H1 (cell line): ENCODE results near the gene CCDC9B. TPM values are rescaled to one million over a fixed set of nuclear protein-coding genes. Genes with fewer than 3 reads are reported as not detected.

Experiments
- CTCF ChIA-PET: fragments of 300-600 bp; sonication (Branson Sonifier 250); formaldehyde crosslinking; loops from one replicate; lab custom pipeline; 2021; ENCODE audit not compliant: partially characterized antibody; lab: Charles Lee
- POLR2A ChIA-PET: fragments of 300-600 bp; sonication (Branson Sonifier 250); formaldehyde crosslinking; loops from one replicate; lab custom pipeline; 2021; ENCODE audit warnings: inconsistent platforms; ENCODE audit not compliant: partially characterized antibody; lab: Charles Lee
- DNase-seq, 2 experiments: peaks; one replicate each; pipeline versions ENCODE4 v3.0.0 to v3.0.0-alpha.2; 2010 to 2022; ENCODE audit warnings: low spot score in 2 of 2, low read depth in 1 of 2, mixed read lengths in 1 of 2
- FAIRE-seq: peaks from 2 replicates; lab custom pipeline; 2011; peaks lifted over from hg19 to GRCh38; lab: Jason Lieb, UNC
- H2AFZ ChIP-seq: 2 replicates; pipeline ENCODE4 v1.8.1; 2012; ENCODE audit warnings: low read length, inconsistent platforms
- H2AK5ac ChIP-seq: 2 replicates; pipeline ENCODE4 v1.6.1; 2013; ENCODE audit warnings: low read depth, low read length
- H2BK120ac ChIP-seq: replicated peaks from 2 replicates; pipeline ENCODE3; 2013; ENCODE audit warnings: low read depth, low read length, inconsistent platforms
- H2BK12ac ChIP-seq: 2 replicates; pipeline ENCODE4 v1.6.1; 2013; ENCODE audit warnings: low read depth, low read length
- H2BK15ac ChIP-seq: 2 replicates; pipeline ENCODE4 v1.6.1; 2013; ENCODE audit warnings: low read length
- H2BK20ac ChIP-seq: 2 replicates; pipeline ENCODE4 v1.6.1; 2013; ENCODE audit warnings: low read length
- H2BK5ac ChIP-seq: 2 replicates; pipeline ENCODE4 v1.6.1; 2013; ENCODE audit warnings: low read depth, low read length
- H3K14ac ChIP-seq: 2 replicates; pipeline ENCODE4 v1.6.1; 2013; ENCODE audit warnings: inconsistent platforms; ENCODE audit not compliant: insufficient read length
- H3K18ac ChIP-seq: 2 replicates; pipeline ENCODE4 v1.6.1; 2013; ENCODE audit warnings: low read length; ENCODE audit errors: extremely low read depth
- H3K23ac ChIP-seq: 2 replicates; pipeline ENCODE4 v1.6.1; 2013; ENCODE audit warnings: inconsistent platforms; ENCODE audit not compliant: insufficient read length
- H3K23me2 ChIP-seq: 2 replicates; pipeline ENCODE4 v1.6.1; 2013; ENCODE audit warnings: low read depth, low read length
- H3K27ac ChIP-seq: 2 replicates; pipeline ENCODE4 v1.6.1; 2011; ENCODE audit warnings: low read depth, low read length, inconsistent platforms
- H3K27me3 ChIP-seq, 4 experiments: replicated peaks in 1 of 4; 1 replicate in 1 of 4; 2 replicates in 3 of 4; pipeline versions ENCODE4 v1.6.1 to v1.8.1; 2011 to 2013; ENCODE audit warnings: low read length in 3 of 4, mild to moderate bottlenecking in 3 of 4, inconsistent platforms in 2 of 4, mixed read lengths in 2 of 4, moderate library complexity in 1 of 4; ENCODE audit not compliant: control insufficient read depth in 3 of 4, insufficient read depth in 3 of 4; ENCODE audit errors: extremely low read depth in 1 of 4
- H3K36me3 ChIP-seq, 4 experiments: 2 replicates each; pipeline versions ENCODE4 v1.6.1 to v1.8.1; 2011 to 2013; ENCODE audit warnings: mild to moderate bottlenecking in 4 of 4, low read length in 3 of 4, moderate library complexity in 2 of 4, control low read depth in 1 of 4, inconsistent platforms in 1 of 4; ENCODE audit not compliant: insufficient read depth in 4 of 4, control insufficient read depth in 2 of 4
- H3K4ac ChIP-seq: replicated peaks from 2 replicates; pipeline ENCODE3; 2013; ENCODE audit warnings: low read length, low read depth, mixed read lengths, inconsistent platforms; ENCODE audit not compliant: insufficient read length
- H3K4me1 ChIP-seq, 4 experiments: replicated peaks in 1 of 4; 1 replicate in 1 of 4; 2 replicates in 3 of 4; pipeline versions ENCODE4 v1.6.1 to v1.8.1; 2011 to 2013; ENCODE audit warnings: low read length in 3 of 4, inconsistent platforms in 2 of 4, mixed read lengths in 1 of 4; ENCODE audit not compliant: insufficient read depth in 4 of 4, control insufficient read depth in 3 of 4
- H3K4me2 ChIP-seq, 2 experiments: 2 replicates each; pipeline versions ENCODE4 v1.6.1 to v1.8.1; 2011 to 2013; ENCODE audit warnings: low read depth in 2 of 2, low read length in 2 of 2, control low read depth in 1 of 2, inconsistent platforms in 1 of 2, mild to moderate bottlenecking in 1 of 2; ENCODE audit not compliant: insufficient read depth in 1 of 2
- H3K4me3 ChIP-seq, 4 experiments: fragments of 200-600, 300-600 bp in 1 of 4; sonication (generic), shearing (Covaris generic), sonication (Bioruptor Twin) in 1 of 4; 2 replicates each; pipeline versions ENCODE4 v1.5.1 to v1.8.1; 2011 to 2016; ENCODE audit warnings: low read length in 4 of 4, low read depth in 3 of 4, control low read depth in 2 of 4, inconsistent platforms in 2 of 4, mild to moderate bottlenecking in 2 of 4, mixed read lengths in 1 of 4, moderate library complexity in 1 of 4; ENCODE audit not compliant: insufficient read depth in 2 of 4; ENCODE audit errors: extremely low read depth in 1 of 4
- H3K56ac ChIP-seq: replicated peaks from 2 replicates; pipeline ENCODE3; 2013; ENCODE audit warnings: low read depth, mild to moderate bottlenecking, mixed read lengths, low read length, inconsistent platforms; ENCODE audit not compliant: insufficient read length
- H3K79me1 ChIP-seq: 2 replicates; pipeline ENCODE4 v1.6.1; 2013; ENCODE audit warnings: low read depth, low read length, control low read depth
- H3K79me2 ChIP-seq, 2 experiments: 2 replicates each; pipeline versions ENCODE4 v1.6.1 to v1.8.1; 2012 to 2013; ENCODE audit warnings: low read length in 2 of 2, mild to moderate bottlenecking in 2 of 2, inconsistent platforms in 1 of 2; ENCODE audit not compliant: insufficient read depth in 2 of 2, control insufficient read depth in 1 of 2
- H3K9ac ChIP-seq, 4 experiments: replicated peaks in 1 of 4; 1 replicate in 1 of 4; 2 replicates in 3 of 4; pipeline versions ENCODE4 v1.6.1 to v1.8.1; 2011 to 2013; ENCODE audit warnings: low read depth in 3 of 4, low read length in 3 of 4, control low read depth in 2 of 4, mild to moderate bottlenecking in 2 of 4, moderate library complexity in 2 of 4, inconsistent platforms in 1 of 4; ENCODE audit errors: extremely low read depth in 1 of 4
- H3K9me3 ChIP-seq, 2 experiments: 2 replicates each; pipeline versions ENCODE4 v1.6.1 to v1.8.1; 2012 to 2013; ENCODE audit warnings: mild to moderate bottlenecking in 2 of 2, moderate library complexity in 2 of 2, control low read depth in 1 of 2, inconsistent platforms in 1 of 2, low read depth in 1 of 2, low read length in 1 of 2, mixed read lengths in 1 of 2; ENCODE audit not compliant: insufficient read depth in 2 of 2
- H4K20me1 ChIP-seq, 2 experiments: replicated peaks in 1 of 2; 2 replicates each; pipeline versions ENCODE3 to v1.8.1; 2011 to 2013; ENCODE audit warnings: inconsistent platforms in 2 of 2, low read length in 2 of 2, mild to moderate bottlenecking in 1 of 2; ENCODE audit not compliant: insufficient read depth in 2 of 2, control insufficient read depth in 1 of 2
- H4K5ac ChIP-seq: 2 replicates; pipeline ENCODE4 v1.6.1; 2013; ENCODE audit warnings: low read length, low read depth, mixed read lengths, inconsistent platforms; ENCODE audit not compliant: insufficient read length
- H4K8ac ChIP-seq: 2 replicates; pipeline ENCODE4 v1.8.0; 2013; ENCODE audit warnings: mild to moderate bottlenecking, moderate library complexity, low read length, inconsistent platforms; ENCODE audit not compliant: insufficient read depth; ENCODE audit errors: extremely low read depth
- H4K91ac ChIP-seq: replicated peaks from 2 replicates; pipeline ENCODE3; 2013; ENCODE audit warnings: low read length, mixed read lengths, inconsistent platforms; ENCODE audit not compliant: insufficient read length
- CHD1 ChIP-seq: IDR thresholded peaks from 2 replicates; pipeline ENCODE4 v1.6.1; 2012; ENCODE audit warnings: low read depth, low read length, improper control_type of control experiment
- EP300 ChIP-seq, 2 experiments: IDR thresholded peaks; 1 replicate in 1 of 2; 2 replicates in 1 of 2; pipeline ENCODE4 v1.6.1; 2011 to 2012; ENCODE audit warnings: low read depth in 2 of 2, low read length in 2 of 2, mild to moderate bottlenecking in 2 of 2, borderline replicate concordance in 1 of 2, inconsistent platforms in 1 of 2, moderate library complexity in 1 of 2
- KDM5A ChIP-seq: fragments of 200-600 bp; IDR thresholded peaks from 2 replicates; pipeline ENCODE4 v1.7.1; 2012; ENCODE audit warnings: mild to moderate bottlenecking, low read length, inconsistent platforms, mixed read lengths
- MAX ChIP-seq: IDR thresholded peaks from 2 replicates; pipeline ENCODE4 v1.6.1; 2012; ENCODE audit warnings: inconsistent platforms
- WGBS, 2 experiments: shearing (Covaris generic) in 1 of 2; methylation state at CpG; one replicate each; pipeline versions ENCODE4 v1.1.6 to v1.1.7; 2013 to 2015; ENCODE audit warnings: low lambda C conversion rate in 2 of 2, mixed read lengths in 2 of 2, inconsistent platforms in 1 of 2, low coverage in 1 of 2, missing lambda C conversion rate in 1 of 2; ENCODE audit not compliant: insufficient replicate concordance in 2 of 2, insufficient coverage in 1 of 2, insufficient read length in 1 of 2; ENCODE audit errors: extremely low coverage in 1 of 2, missing lambda C conversion rate in 1 of 2; 5-methylcytosine and 5-hydroxymethylcytosine counted together
- polyA plus RNA-seq, 7 experiments: library from polyadenylated mRNA; depleted of rRNA in 3 of 7; stranded (reverse) in 5 of 7; unstranded in 2 of 7; fragments of >200 nt in 5 of 7; fragments of 200-250 nt in 2 of 7; gene quantifications; 1 replicate in 5 of 7; 2 replicates in 1 of 7; 4 replicates in 1 of 7; pipeline versions ENCODE4 v1.2.1 to v1.2.3, GENCODE V29; 2011 to 2013; ENCODE audit warnings: missing spikeins in 2 of 7, mixed read lengths in 2 of 7
- total RNA-seq: library from RNA; stranded (reverse); fragmentation: NEBNext Ultra II Directional; extraction: Animal tissue kit (Norgen Biotek cat#: 25700); gene quantifications from 2 replicates; pipeline ENCODE4 v1.2.1, GENCODE V29; 2021

Gene CCDC9B
- total and polyA plus RNA-seq, 2 of the 8 experiments (the other 6 are each of a cell fraction or from before 2014, with no cell fraction given): 0.45 to 0.78 TPM

- H3K79me1 ChIP-seq: no peaks in the 10 kb centered on the region
- no peak overlapping the region for H3K9ac ChIP-seq
- no peak overlapping the region for H4K8ac ChIP-seq
- H2BK12ac ChIP-seq: no peak overlapping the region
- no peaks in the 10 kb centered on the region for H3K36me3 ChIP-seq
- H3K4me3 ChIP-seq: no peak overlapping the region
- TF ChIP-seq MAX (no peak), EP300 (IDR thresholded peaks at IDR 0.05; ENCODE audit: borderline replicate concordance in 1 of 2, low read depth in 2 of 2, low read length in 2 of 2) (no peak), KDM5A (no peak), CHD1 (no peak)
- ChIA-PET CTCF (interaction anchor here (0.7 to 16.2 kb wide), 12 partner anchors 11 to 192 kb away, joined by 3 to 518 read pairs (median 7); partner anchors contain the start of genes ANKRD63, CCDC9B, INAFM2 and PLCB2), POLR2A (interaction anchor here (1.0 to 1.4 kb wide), 2 partner anchors 10 to 57 kb away, joined by 4 to 5 read pairs; no protein-coding TSS in a partner anchor)
- peaks cover under 1 to 16% (median 9%) of the 10 kb centered on the region in 4 experiments; a peak in 6 of 7 replicates for H3K27me3 ChIP-seq
- 0 out of 2 replicates have a peak overlapping the region, but pooled peaks have one; percentile 9 for H2BK5ac ChIP-seq
- H3K14ac ChIP-seq: no peak overlapping the region
- no peak for FAIRE-seq
- no peak overlapping the region for H3K4ac ChIP-seq
- H3K23ac ChIP-seq: no peak overlapping the region
- DNase-seq: no peak
- no peaks in the 10 kb centered on the region for H3K79me2 ChIP-seq
- H4K91ac ChIP-seq: no peak overlapping the region
- H2AFZ ChIP-seq: no peak overlapping the region
- no peak overlapping the region for H2AK5ac ChIP-seq
- 0 out of 4 replicates have a peak, but pooled peaks cover 0 to 3% of the 10 kb centered on the region in 2 experiments for H3K9me3 ChIP-seq
- no peak overlapping the region for H3K56ac ChIP-seq
- no peak overlapping the region for H3K18ac ChIP-seq
- H3K4me2 ChIP-seq: no peak overlapping the region
- H3K23me2 ChIP-seq: no peaks in the 10 kb centered on the region
- no peak overlapping the region for H2BK20ac ChIP-seq
- no peak overlapping the region for H3K27ac ChIP-seq
- H2BK15ac ChIP-seq: no peak overlapping the region
- H4K5ac ChIP-seq: no peak overlapping the region
- no peaks in the 10 kb centered on the region for H4K20me1 ChIP-seq
- H2BK120ac ChIP-seq: no peak overlapping the region
- 92% methylated on average over 10 of the region's 10 CpGs; no CpG with 5 or more reads in 1 of the 2 experiments for WGBS, 2 experiments
- peaks cover 0 to 20% (median 10%) of the 10 kb centered on the region in 4 experiments; a peak in 6 of 7 replicates for H3K4me1 ChIP-seq
These were observed 43.4 kb downstream of the CCDC9B start for GRCh38 chr15:40297356-40297755.
